Vagina (tissue), 2 donors: ENCODE results near the gene FRMD6.

Source experiments
- POLR2A ChIP-seq, 2 donors: fragments of 450-650 bp; IDR thresholded peaks; one replicate each; pipeline ENCODE4 v1.6.1; 2017; ENCODE audit warnings: antibody characterized with exemption in 2 of 2, mild to moderate bottlenecking in 2 of 2, moderate library complexity in 2 of 2
- TF ChIP-seq, protein P1 (sequence below), 3 experiments: fragments of 450-650 bp in 2 of 3; fragments of 200-600 bp in 1 of 3; sonication (generic) in 1 of 3; IDR thresholded peaks; one replicate each; pipeline ENCODE4 v1.5.1; 2017 to 2019; ENCODE audit warnings: antibody characterized with exemption in 3 of 3, mild to moderate bottlenecking in 2 of 3, moderate library complexity in 2 of 3

DNA sequence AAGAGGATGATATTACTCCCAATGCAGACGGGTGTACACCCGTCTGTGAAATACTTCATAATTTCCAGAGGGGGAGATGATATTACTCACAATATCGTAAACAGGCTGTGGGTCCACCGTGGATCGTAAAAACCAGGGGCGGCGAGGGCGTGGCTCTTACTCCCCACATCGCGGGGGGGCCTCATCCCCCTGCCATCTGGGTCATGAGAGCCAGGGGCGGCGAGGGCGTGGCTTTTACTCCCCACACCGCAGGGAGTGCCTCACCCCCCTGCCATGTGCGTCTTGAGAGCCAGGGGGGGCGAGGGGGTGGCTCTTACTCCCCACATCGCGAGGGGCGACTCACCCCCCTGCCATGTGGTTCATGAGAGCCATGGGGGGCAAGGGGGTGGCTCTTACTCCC lies 122.5 kb downstream of the FRMD6 start:
- TF ChIP-seq, protein P1, sequence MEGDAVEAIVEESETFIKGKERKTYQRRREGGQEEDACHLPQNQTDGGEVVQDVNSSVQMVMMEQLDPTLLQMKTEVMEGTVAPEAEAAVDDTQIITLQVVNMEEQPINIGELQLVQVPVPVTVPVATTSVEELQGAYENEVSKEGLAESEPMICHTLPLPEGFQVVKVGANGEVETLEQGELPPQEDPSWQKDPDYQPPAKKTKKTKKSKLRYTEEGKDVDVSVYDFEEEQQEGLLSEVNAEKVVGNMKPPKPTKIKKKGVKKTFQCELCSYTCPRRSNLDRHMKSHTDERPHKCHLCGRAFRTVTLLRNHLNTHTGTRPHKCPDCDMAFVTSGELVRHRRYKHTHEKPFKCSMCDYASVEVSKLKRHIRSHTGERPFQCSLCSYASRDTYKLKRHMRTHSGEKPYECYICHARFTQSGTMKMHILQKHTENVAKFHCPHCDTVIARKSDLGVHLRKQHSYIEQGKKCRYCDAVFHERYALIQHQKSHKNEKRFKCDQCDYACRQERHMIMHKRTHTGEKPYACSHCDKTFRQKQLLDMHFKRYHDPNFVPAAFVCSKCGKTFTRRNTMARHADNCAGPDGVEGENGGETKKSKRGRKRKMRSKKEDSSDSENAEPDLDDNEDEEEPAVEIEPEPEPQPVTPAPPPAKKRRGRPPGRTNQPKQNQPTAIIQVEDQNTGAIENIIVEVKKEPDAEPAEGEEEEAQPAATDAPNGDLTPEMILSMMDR (IDR thresholded peaks at IDR 0.05), result no peak
- no peak for TF ChIP-seq POLR2A (IDR thresholded peaks at IDR 0.05)
